ENCODE data around the gene HS6ST1.

The HS6ST1 gene

GRCh38 chr2:128308889-128309279 is 9.8 kb downstream of the HS6ST1 start:
- DNase-seq, result no peak

- DNase-seq, result no peak
These were observed 10.4 kb downstream of the HS6ST1 start for GRCh38 chr2:128308284-128308731.

- DNase-seq, result no peak
These were observed 11.1 kb downstream of the HS6ST1 start for GRCh38 chr2:128307595-128307994.

- no peak for DNase-seq
These were observed 11.7 kb downstream of the HS6ST1 start for GRCh38 chr2:128306931-128307460.

GRCh38 chr2:128306081-128306930 is 12.4 kb downstream of the HS6ST1 start:
- peak; percentile 82 for DNase-seq

- no peak for DNase-seq
These were observed 13.1 kb downstream of the HS6ST1 start for GRCh38 chr2:128305555-128306080.

GRCh38 chr2:128304715-128305554 is 13.7 kb downstream of the HS6ST1 start:
- peak; percentile 69 for DNase-seq

- no peak for DNase-seq
These were observed 14.3 kb downstream of the HS6ST1 start for GRCh38 chr2:128304330-128304714.

- DNase-seq, result no peak
These were observed 14.8 kb downstream of the HS6ST1 start for GRCh38 chr2:128303911-128304310.

GRCh38 chr2:128303095-128303791 is 15.4 kb downstream of the HS6ST1 start:
- DNase-seq, result no peak

GRCh38 chr2:128302744-128303067 is 16.0 kb downstream of the HS6ST1 start:
- no peak for DNase-seq

GRCh38 chr2:128302011-128302743 is 16.5 kb downstream of the HS6ST1 start:
- no peak for DNase-seq

- peak; percentile 43 for DNase-seq
These were observed 17.1 kb downstream of the HS6ST1 start for GRCh38 chr2:128301501-128301966.

- no peak for DNase-seq
These were observed 17.6 kb downstream of the HS6ST1 start for GRCh38 chr2:128301021-128301420.

- no peak for DNase-seq
These were observed 18.3 kb downstream of the HS6ST1 start for GRCh38 chr2:128300151-128301020.

- no peak for DNase-seq
These were observed 19.0 kb downstream of the HS6ST1 start for GRCh38 chr2:128299628-128300027.

- no peak for DNase-seq
These were observed 19.7 kb downstream of the HS6ST1 start for GRCh38 chr2:128298846-128299507.

- DNase-seq, result no peak
These were observed 20.4 kb downstream of the HS6ST1 start for GRCh38 chr2:128298286-128298685.

GRCh38 chr2:128293870-128294455 is 24.7 kb downstream of the HS6ST1 start:
- no peak for DNase-seq

GRCh38 chr2:128293426-128293755 is 25.3 kb downstream of the HS6ST1 start:
- DNase-seq, result no peak

Data from T1000 (cell line).